Suppressor macrophage (primary cell): ENCODE results near the gene NAMPT.
"Not testable (repeated sequence)": the region's sequence is repeated elsewhere in the genome, so short reads cannot be mapped to it uniquely, and the experiment has no call there.

Experiments used
- DNase-seq, 4 experiments: peaks; one replicate each; pipeline ENCODE4 v3.0.0-alpha.2; 2020 to 2022
- total RNA-seq, 17 experiments: gene quantifications; one replicate each; lab custom pipeline; 2026; ENCODE audit warnings: mixed read lengths in 6 of 17, inconsistent platforms in 3 of 17; lab: John Stamatoyannopoulos, UW

NAMPT gene
- 49.3 to 3,554 (median 643) reads per million in 17 experiments for total RNA-seq

DNA sequence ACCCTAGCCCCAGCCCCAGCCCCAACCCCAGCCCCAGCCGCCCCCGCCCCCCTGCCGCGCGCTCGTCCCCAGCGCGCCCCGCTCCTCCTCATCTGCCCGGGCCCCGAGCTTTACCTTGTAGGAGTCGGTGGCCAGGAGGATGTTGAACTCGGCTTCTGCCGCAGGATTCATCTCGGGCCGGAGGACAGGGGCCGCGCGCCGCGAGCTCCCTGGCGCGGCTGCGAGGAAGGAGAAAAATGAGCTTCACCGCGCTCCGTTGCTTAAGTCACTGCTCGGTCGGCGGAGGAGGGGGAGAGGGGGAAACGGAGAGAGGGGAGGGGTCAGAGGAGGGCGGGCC is at the start of gene NAMPT:
Gene NAMPT, minus strand, starts transcription at position 270 of the 337 bp plus-strand sequence. Its CDS starts 99 bp downstream, at position 171.
- DNase-seq = no peak

DNA sequence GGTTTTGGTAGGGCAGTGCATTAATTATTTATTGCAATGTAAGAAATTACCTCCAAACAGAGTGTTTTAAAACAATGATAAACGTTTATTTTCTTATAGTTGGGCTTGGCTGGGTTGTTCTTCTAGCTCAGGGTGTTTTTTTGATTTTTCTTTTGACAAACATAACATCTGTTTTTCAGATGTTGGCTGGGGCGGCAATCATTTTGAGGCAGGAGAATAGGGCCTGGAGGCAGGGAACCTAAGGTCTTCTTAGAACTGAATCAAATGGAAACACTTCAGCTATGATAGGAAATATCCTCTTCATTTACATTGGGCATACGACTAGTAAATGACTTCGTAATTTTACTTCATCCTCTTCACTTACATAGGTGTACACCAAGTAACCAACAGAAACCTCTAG is 47.4 kb upstream of the NAMPT start:
- no peak for DNase-seq

DNA sequence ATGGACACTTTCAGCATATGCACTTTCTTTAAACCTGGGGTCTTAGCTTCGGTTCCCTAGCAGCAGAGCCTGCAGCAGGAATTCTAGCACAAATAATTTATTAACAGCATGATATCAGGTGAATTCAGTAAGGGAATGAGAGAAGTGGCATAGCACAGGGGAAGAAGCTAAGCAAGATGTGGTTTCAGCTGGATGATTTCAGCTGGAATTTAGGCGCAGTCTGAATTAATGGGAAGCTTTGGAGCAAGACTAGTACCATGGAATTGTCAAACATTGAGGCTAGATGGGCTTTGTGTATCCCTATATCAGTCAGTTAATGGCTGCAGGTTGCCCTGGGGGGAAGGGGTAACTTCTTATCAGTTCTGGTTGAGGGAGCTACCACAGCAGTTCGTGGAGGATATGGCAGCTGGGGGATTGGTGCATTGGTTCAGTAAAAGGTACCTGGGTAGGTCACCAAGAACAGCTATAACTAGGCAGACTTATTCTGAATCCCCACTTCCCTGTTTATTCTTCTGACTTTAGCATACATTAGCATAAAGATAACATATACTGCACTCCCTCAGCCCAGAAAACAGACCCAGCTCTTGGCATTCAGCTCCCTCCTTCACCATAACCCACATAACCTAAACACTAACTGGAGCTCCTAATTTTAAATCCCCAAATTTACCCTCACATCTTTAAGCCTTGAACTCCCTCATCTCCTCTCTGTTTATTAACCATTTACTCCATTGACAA is 46.8 kb upstream of the NAMPT start:
- DNase-seq = no peak

DNA sequence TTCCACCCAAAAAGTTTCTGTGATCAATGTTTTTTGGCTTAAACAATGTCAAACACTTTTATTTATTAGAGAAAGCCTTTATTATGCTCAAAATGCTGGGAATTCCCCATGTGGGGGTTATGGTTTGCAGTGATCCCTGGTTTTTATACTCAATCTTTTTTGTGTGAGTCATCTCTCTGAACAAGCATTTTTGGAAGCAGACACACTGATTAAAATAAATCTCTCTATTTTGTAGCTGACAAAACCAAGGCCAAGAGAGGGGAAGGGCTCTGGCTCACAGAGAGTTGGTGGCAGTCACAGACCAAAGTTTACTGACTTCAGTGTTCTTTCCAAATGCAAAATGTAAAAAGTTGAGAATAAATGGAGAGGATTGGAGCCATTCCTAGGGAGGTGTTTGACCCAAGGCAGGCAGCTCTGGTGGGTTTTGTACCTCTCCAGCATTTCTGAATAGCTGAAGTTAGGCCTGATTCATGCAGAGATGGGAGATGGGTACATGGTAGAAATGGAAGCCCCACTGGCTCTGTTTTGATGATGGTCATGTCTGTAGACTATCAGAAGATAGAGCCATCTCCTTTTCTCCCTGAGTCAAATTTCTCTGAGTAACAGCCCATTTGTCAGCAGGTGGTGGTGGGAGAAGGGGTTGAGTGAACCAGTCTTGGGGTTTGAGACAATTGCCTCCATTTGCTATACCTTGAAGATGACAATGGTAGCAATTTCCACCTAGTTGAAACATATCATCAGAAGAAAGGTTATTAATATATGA is 45.4 kb upstream of the NAMPT start:
- peak; percentile 13 to 42 (median 32) for DNase-seq

DNA sequence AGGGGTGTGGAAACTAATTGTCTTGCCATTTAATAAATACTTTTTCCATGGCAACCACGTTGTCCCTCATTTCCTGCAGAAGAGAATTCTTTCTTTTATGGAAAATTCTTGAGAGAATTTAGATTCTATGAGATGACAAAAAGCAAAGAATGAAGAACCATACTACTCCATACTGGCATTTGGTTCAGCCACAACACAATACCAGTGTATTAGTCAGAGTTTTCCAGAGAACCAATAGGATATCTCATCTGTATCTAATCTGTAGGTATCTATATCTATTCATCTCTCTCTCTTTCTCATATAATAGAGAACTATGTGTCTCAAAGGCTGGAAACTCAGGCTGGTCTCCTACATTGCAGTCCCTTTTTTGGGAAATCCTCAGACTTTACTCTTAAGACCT is 44.6 kb upstream of the NAMPT start:
- no peak for DNase-seq

DNA sequence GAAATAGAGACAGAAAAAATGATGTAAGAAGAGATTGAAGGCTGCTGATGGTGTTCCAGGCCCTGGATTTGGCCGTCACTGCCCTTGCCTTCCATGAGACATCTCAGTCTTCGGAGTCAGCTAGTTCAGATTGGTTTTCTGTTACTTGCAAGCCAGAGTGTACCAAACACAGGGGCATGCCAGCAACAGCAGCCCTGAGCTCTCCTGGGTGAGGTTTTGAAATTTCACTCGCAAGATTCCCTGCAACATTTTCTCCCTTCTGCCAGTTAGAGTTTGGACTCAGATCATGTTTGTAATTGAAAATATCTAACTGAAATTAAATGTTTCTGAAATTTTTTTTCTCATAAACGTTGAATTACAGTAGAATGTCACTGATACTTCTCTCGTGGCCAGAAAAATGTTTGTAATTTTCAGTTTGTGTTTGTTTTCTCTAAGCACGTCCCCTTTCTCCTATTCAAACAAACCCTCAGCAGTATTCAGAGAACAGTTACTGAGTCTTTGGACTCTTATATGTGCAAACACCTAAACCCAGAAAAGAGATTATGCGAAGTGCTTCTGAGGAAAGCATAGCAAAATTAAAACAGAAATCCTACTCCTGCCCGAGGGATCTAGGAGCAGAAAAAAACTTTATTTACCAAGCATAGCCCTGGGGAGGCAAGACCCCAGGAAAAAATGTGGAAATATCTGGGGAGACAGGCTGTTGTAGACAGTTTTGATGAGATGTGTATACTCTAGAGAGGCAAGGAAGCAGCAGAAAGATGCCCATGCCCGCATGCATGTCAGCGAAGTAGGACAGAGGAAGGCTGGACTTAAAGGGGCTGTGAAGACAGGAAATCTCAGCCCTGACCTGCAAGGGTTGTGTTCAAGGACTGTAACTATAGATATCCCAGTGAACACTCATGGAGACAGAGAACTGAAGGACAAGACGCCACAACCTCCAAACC is 43.0 kb upstream of the NAMPT start:
- DNase-seq = no peak

DNA sequence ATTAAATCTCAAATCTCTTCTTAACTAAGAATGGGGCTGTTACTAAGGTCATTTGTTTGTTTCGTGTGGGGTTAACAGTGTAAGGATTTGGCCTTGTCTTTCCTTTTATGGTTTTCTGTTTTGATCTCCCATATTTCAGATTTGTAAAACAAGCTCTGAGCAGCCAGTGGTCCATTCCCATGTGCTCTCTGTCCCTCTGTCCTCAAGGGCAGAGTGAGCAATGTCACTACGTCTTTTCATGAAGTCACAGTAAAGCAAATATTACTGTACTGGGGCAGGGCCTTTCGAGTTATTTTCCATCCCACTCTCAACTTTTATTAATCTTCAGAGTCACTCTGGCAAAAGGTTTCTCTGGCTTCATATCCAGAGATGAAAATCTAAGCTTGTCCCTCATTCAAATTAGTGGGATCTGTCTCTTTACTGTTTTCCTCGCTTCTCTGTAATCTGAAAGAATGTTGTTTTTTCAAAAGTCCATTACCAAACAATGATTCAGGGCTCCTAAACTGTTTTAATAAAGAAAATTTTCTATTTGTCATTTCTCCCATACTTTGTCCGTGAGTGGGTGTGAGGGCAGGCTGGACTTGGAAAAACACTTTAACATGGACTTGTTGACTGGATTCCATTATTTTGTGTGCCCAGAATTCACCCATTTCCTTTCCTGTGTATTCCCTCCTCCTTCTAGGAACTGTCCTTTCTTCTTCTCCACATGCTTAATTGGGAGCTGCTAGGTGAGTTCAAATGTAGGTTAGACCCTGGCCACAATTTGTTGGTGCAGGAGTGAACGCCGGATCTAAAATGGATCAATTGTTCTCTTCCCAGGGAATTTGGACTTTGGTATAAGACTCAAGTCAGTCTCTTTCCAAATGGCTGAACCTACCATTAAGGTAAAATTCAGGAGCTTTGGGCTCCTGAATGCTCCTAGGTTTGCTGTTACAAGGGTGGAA is 42.1 kb upstream of the NAMPT start:
- no peak for DNase-seq

DNA sequence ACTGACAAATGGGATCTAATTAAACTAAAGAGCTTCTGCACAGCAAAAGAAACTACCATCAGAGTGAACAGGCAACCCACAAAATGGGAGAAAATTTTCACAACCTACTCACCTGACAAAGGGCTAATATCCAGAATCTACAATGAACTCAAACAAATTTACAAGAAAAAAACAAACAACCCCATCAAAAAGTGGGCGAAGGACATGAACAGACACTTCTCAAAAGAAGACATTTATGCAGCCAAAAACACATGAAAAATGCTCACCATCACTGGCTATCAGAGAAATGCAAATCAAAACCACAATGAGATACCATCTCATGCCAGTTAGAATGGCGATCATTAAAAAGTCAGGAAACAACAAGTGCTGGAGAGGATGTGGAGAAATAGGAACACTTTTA is 39.7 kb upstream of the NAMPT start:
- DNase-seq = not testable (repeated sequence)

DNA sequence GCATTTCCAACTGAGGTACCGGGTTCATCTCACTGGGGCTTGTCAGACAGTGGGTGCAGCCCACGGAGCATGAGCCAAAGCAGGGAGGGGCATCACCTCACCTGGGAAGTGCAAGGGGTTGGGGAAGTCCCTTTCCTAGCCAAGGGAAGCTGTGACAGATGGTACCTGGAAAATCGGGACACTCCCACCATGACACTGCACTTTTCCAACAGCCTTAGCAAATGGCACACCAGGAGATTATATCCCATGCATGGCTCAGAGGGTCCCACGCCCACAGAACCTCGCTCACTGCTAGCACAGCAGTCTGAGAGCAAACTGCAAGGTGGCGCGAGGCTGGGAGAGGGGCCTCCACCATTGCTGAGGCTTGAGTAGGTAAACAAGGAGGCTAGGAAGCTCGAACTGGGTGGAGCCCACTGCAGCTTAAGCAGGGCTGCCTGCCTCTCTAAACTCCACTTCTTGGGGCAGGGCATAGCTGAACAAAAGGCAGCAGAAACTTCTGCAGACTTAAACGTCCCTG is 35.5 kb upstream of the NAMPT start:
- not testable (repeated sequence) for DNase-seq

DNA sequence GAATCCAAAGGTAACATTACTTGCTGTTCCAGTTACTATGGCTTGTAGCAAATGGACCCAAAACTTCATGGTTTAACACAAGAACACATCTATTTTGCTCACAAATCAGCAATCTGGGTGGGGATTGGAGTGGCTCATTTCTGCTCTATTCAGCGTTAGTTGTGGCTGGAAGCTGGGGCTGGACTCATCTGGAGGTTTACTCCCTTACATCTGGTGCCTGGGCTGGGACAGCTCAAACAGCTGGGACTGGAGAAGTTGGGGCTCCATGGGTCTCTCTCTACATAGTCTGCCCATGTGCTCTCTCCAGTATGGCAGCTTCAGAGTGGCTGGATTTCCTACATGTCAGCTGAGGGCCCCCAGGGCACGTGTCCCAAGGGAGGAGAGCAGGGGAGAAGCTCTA is 33.7 kb upstream of the NAMPT start:
- DNase-seq = no peak

DNA sequence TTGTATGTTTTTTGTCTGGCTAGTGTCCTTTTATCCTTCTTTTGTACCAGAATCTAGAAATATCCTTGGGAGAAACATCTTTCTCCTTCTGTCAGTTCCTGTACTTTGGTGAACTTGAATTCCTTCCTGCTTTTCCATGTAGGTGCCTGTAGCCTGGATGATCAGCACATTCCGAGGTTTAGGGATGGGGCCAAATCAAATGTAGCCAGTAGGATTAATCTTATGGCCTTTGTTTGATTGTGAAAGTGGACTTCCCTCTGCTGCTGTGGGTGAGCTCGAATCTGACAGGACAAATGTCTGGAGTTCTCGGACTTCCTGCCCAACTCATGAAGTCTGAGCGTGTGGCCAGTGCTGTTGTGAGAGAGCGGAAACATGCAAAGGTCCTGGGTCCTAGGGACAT is 33.2 kb upstream of the NAMPT start:
- DNase-seq = no peak

DNA sequence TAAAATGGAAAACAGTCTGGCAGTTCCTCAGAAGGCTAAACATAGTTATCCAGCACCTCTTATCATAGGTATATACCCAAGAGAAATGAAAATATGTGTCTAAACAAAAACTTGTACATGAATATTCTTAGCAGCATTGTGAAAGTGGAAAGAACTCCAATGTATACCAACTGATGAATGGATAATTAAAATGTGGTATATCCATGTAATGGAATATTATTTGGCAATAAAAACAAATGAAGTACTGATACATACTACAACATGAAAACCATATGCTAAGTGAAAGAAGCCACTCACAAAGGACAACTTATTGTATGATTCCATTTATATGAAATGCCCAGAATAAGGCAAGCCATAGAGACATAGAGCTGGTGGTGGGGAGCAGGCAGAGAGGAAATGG is 32.2 kb upstream of the NAMPT start:
- DNase-seq = no peak

DNA sequence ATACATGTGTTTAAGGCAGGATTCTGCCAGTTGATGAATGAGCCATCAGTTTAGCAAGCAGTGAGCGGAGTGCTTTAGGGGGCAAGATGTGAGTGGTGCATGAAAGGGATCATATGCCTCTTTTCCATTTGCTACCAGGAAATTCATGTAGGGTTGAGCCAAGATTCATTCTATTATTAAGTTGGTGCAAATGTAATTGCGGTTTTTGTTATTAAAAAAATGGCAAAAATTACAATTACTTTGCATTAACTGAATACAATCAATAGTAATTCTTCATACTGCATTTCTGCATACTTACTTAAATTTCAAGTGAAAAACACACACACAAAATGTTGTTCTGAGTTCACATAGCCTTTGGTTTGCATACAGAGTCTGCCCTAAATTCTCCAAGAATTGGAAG is 30.1 kb upstream of the NAMPT start:
- DNase-seq = no peak

DNA sequence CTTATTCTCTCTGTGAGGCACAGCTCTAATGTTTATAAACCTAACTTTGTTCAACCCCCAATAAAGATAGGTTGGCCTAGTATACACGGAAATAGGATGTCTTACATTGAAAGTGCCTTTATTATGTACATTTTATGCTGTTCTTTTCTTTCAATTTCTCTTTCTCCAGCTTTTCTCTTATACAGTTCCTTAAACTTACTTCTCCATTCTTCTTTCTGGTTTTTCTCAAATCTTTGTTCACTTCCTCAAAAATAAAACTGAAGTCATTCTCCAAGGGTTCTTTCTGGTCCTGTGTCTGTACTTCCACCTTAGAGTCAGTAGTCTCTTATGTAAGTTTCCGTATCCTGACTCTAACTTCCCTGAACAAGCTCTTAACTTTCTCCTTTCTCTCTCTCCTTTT is 29.2 kb upstream of the NAMPT start:
- peak; percentile 54 to 95 (median 74) for DNase-seq

DNA sequence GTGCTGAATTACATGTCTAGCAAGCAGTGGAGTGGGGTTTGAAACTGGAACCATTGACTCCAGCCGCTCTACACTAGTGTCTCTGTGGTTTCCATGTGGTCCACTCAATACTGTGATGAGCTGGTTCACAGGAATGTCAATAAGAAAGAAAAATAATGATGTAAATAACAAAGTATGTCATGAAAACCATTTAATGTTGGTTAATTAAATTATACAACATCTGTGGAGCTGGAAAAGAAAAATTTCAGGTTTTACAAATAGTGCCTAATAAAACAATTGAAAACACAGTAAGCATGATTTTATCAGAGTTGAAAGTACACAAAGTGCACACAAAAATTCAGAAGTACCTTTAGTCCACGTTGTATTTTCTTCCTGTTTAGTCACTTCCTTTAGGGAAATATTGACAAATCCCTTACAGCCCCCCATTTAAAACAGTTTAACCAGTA is 28.7 kb upstream of the NAMPT start:
- no peak for DNase-seq

DNA sequence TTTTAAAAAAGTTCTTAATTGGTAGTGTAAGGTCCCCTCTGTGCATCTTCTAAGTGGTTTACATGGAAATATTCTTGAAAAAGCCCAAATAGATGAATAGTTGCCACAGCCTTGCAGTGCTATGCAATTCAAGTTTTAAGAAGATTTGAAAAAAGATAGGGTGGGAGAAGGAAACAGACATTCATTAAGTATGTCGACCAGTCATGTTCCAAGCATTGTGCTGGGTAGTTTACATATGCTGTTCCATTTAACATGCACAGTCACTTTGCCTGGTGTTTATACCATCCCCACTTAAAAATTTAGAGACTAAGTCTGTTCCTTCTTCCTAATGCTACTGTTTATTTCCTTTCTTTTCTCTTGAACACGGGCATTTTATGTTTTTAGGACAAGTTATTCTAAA is 28.1 kb upstream of the NAMPT start:
- no peak for DNase-seq

DNA sequence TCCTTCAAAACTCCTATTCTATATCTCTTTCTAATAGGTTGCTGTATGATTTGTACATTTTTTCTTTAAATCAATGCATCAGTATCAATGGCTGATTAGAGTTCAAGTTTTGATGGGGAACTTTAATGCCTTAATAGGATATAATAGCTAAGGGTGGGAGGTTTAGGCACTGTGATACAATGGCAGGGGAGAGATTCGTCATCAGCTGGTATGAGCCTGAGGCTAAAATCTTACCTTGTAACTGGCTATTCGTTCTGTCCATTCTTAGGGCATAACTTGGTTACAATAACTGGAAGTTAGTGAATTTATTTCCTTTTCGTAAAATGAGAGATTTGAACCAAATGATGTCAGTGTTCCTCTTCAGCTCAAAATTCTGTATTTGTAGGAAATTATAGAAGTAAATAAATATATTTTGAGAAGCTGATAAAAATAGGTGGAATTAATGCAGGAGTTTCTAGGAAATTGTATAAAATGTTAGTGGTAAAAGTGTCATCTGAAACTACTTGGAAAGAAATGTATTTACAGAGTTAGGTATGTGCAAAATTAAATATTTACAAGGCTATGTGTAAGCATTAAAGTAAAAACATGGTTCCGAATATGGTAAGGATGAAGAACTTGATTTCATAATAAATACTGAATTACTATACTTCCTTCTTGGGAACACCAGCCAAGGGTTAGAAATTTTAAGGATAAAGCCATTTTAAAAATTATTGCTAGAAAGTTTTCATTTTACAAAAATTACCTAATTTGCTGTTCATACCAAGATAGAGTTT is 27.5 kb upstream of the NAMPT start:
- DNase-seq = peak in 1 of 4 experiments; percentile 7

DNA sequence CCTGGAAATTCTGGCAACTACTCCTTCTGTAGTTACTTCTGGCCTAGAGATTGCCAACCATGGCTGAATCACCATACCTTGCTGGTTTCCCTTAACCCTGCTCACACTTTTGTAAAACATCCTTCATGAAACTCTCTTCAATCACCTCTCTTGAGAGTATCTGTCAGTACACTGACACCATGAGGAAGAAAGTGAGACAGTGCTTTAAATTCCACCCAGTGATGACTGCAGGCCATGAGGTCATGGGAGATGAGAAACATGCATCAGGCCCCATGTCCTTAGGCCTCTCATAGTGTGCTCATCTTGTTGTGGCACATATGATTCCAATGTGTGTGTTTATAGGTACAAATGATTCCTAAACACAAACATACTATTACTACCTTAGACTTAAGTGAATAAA is 24.6 kb upstream of the NAMPT start:
- peak; percentile 27 to 51 (median 28) for DNase-seq

DNA sequence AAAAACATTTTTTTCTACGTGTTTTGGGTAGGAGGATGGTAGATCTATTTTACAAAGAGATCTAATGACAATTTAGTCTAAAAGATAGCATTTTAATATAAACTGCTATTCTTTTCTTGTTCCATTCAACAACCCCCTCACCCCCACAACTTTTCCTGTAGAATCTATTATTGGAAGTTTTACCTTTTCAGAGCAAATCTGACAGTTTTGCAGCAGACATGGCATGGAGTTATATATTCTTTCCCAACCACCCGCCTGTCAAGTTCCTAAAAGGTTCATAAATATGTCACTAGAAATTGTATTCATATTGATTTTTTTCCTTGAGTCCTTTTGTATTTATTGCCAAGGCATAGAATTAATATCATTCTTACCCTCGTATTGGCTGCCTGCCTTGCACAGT is 21.5 kb upstream of the NAMPT start:
- DNase-seq = no peak

DNA sequence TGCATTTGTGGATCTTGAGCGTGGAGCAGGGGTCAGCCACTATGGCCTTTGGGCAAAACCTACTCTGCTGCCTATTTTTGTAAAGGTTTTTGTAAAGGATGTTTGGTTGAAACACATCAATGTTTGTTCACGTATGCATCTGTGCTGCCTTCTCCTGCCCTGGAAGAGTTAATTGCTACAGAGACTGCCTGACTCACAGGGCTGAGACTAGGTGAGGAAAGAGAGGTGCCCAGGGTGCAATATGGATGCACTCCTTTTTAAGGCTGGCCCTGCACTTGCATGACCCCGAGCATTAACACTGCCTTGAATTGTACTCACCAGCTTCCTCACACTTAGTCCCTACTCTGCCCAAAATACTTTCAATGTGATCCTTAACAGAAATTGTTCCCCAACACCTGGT is 20.9 kb upstream of the NAMPT start:
- no peak for DNase-seq

DNA sequence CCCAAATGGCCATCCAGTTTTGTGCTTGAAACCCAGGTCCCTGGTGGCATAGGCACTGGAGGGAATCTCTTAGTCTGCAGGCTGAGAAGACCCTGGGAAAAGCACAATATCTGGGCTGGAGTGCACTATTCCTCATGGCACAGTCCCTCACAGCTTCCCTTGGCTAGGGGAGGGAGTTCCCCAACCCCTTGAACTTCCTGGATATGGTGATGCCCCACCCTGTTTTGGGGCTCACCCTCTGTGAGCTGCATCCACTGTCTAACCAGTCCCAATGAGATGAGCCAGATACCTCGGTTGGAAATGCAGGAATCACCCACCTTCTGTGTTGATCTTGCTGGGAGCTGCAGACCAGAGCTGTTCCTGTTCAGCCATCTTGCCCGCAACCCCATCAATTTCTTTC is 19.8 kb upstream of the NAMPT start:
- peak in 3 of 4 experiments; percentile 10 to 19 (median 11) for DNase-seq
